HG03064 (cell line): Measurements from ENCODE around the gene ANXA8.
"Not testable (repeated sequence)": the region's sequence is repeated elsewhere in the genome, so short reads cannot be mapped to it uniquely, and the experiment has no call there.

ENCODE experiments used
- ATAC-seq: cut with Tn5 transposase; IDR thresholded peaks from one replicate; pipeline ENCODE4 v1.9.1; 2021; ENCODE audit warnings: low read depth; ENCODE audit not compliant: unreplicated experiment

The ANXA8 gene

GRCh38 chr10:47465216-47465917 lies 18.5 kb downstream of the ANXA8 start:
- ATAC-seq = not testable (repeated sequence)

DNA sequence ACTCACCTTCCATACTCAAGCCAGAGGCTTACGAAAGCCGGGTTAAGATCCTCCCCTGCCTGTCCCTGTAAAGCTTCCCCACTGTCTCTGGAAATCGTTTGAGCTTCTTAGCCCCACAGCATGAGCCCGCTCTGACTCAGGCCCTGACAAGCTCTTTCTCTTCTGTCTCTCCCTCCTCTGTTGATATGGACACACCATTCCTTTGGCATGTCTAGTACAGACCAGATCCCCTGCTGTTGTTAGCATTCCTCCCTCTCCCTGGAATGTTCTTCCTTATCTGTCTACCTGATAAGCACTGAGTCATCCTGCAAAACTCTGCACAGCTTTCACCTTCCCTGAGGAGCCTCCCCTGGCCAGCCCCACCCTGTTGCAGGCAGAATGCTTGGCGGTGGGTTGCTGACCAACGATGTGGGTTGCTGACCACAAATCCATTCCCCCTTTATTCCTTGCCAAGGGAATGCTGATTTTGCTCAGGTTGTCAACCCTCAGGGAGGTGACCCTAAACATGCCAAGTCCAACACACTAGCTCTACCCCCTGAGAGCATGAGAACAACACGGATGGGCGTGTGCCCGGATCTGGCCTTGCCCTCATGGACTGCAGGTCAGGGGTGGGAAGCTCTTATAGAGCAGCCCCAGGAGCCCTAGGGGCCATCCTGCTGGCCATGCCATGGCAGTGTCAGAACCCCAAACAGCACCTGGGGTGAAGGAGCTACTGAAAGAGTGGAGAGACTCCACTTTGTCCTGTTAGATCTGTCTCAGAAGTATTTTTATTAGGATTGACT lies 21.1 kb downstream of the ANXA8 start:
- ATAC-seq = not testable (repeated sequence)

GRCh38 chr10:47461261-47461687 lies 22.6 kb downstream of the ANXA8 start:
- ATAC-seq = not testable (repeated sequence)

GRCh38 chr10:47458466-47459154 lies 25.3 kb downstream of the ANXA8 start:
- ATAC-seq = no peak

DNA sequence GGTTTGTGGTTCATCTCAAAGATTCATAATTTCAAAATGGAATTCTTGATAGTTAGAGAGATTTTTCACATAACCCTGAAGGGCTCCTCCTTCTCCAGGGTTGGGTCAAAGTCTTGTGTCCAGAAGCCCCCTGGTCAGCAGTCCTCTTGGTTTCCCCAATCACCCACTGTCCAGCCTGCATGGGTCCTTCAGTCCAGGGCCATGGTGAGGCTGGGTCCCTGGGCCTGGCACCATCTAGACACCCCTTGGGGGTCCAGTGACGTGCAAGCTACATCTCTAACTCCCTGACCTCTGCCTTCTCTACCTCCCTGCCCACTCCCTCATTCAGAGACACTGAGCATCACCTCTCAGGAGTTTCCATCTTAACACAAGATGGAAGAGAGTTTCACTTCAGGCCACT lies 26.1 kb downstream of the ANXA8 start:
- ATAC-seq = no peak

- no peak for ATAC-seq
Measured at GRCh38 chr10:47457528-47457820, 26.4 kb downstream of the ANXA8 start.

DNA sequence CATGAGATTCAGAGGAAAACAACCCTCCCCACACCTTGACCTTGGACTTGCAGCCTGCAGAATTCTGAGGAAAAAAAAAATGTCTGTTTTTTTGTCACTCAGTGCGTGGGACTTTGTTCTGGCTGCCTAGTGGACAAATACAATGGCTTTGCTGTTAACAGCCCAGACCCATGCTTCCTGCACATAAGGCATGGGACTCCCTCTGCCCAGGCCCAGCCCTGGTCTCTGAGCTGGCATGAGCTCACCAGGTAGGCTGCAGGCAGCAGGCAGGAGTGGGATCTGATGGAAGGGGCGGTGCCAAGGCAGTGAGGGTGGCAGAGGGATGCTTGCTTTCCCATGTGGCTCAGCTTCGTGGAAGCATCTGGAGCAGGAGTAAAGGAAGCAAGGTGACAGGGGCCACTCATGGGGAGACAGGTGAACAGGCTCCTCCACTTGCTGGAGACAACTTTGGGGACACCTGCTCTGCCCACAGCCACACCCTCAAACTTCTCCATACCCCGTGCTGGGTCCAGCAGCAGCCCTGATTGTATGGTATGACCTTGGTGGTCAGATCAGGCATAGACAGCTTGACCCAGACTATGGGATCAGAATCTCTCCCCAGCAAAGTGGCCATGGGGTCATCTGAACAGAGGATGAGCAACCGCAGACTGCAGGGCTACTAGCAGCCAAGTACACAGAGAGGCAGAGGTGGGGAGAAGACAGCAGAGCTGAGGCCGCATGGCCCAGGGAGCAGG lies 27.0 kb downstream of the ANXA8 start:
- no peak for ATAC-seq

- no peak for ATAC-seq
Measured at GRCh38 chr10:47456079-47456785, 27.7 kb downstream of the ANXA8 start.

- ATAC-seq = not testable (repeated sequence)
Measured at GRCh38 chr10:47455350-47456078, 28.4 kb downstream of the ANXA8 start.

DNA sequence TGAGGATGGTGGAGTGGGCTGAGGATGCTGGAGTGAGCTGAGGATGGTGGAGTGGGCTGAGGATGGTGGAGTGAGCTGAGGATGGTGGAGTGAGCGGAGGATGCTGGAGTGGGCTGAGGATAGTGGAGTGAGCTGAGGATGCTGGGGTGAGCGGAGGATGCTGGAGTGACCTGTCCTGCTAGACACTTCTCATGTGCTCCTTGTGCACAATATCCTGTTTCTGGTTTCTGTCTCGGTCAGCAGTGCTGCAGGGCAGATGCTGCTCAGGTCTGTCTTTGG lies 29.2 kb downstream of the ANXA8 start:
- no peak for ATAC-seq

GRCh38 chr10:47454008-47454779 lies 29.7 kb downstream of the ANXA8 start:
- no peak for ATAC-seq

DNA sequence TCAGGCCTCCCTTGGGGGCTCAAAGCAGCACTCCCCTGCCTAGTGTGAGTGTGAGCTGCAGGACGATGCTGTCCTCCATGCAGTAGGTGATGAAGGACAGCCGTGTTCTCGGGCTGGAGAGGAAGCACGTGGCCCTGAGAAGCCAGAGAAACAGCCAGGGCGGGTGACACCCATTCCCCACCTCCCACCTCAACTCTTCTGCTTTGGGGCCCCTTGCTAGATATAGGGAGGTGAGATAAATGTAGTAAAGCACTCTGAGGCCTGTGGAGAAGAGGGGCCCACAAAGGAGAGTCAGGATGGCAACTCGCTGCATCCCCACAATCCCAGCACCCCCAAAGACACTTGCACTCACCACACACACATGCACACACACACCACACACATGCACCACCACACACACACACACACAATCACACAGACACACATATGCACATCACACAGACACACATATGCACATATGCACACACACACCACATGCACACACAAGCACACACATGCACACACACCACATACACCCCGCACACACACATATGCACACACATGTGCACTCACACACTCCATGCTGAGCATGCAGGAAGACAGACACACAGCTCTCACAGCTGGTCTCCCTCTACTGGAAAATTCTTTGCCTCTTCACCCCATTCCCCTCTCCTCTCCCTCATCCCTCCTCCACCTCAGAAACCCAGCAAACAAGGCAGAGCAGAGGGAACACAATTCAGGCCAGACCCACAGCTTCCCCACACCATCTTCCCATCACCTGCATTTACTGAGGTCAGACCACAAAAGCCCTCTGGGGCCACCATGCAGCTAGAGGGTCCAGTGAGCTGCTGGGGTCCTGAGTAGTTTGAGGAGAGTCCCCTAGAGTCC lies 30.5 kb downstream of the ANXA8 start:
- ATAC-seq = no peak

DNA sequence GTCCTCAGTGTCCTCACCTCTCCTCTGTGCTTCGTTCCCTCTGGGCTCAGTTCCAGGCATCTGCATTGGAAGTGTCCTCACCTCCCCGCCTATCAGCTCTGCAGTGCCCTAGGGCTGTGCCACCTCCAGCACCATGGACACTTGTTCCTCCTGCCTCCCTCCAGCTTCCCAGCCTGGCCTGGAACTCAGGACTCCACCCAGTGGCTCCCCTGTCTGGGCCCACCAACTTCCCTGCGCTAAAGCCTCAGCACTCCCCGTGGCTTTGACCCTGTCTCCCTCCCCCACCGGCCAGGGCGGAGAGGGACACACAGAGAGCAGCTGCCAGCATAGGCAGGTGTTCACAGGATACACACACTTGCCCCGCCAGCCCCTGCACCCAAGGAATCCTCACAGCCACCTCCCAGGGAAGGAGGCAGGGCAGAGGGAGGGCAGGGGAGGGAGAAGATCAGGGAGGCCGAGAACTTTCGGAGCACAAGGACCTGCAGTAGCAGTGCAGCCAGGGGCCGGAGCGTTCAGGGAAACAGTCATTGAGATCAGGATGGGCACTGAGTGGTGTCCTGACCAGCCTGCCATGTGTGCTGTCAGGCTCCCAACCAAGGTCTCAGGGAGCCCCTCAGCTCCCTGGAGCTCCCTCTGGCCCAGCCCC lies 31.3 kb downstream of the ANXA8 start:
- no peak for ATAC-seq

DNA sequence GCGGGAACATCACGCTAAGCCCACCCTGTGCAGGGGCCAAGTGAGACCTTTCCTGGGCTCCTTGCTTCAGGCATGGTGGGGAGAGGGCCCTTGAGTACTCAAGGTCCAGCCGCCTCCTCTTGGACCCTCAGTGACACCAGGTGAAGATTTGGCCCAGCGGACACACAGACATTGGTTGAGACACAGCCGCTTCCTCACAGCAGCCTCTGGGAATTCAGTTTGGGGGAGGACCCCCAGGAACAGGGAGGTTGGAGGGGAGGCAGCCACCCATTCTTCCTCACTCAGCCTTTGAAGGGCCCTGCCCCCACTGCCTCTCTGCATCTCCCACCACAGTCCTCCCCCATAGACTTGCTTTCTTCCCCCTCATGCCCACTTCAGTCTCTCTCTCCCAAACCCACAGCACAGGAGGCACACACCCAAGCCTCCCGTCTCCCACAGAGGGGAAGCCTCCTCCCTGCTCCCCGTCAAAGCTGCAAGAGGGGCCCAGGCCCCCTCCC lies 31.9 kb downstream of the ANXA8 start:
- no peak for ATAC-seq

DNA sequence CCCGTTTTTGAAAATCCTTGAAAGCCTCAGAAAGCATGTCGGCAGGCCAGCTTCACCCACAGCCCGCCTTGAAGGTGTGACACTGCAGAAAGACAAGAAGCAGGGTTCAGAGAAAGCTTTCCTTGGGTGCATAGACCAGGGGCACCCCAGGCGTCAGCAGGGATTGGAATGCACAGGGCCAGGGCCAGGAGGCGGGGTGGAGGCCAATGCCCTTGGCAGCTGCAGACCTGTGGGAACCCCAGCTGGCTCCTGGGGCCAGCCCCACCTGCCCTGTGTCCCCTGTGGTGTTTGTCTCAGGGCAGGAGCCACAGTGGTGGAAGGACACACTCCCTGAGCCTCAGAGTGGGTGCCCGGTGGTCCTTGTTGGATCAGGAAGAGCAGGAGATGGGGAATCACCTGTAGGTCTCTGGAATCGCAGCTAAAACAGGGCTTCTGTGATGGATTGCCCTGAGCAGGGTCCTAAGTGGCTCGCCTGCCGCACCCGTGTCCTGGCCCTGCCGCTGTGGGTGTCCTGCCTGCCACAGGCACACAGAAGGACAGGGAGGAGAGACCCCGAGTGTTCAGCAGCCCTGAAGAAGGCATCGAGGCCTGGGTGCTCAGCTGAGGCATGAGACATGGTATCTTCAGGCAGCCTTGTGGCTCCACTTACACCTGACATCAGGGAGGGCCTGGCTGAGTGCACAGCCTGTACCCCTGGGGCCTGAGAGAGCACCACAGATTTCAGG lies 32.5 kb downstream of the ANXA8 start:
- ATAC-seq = no peak

DNA sequence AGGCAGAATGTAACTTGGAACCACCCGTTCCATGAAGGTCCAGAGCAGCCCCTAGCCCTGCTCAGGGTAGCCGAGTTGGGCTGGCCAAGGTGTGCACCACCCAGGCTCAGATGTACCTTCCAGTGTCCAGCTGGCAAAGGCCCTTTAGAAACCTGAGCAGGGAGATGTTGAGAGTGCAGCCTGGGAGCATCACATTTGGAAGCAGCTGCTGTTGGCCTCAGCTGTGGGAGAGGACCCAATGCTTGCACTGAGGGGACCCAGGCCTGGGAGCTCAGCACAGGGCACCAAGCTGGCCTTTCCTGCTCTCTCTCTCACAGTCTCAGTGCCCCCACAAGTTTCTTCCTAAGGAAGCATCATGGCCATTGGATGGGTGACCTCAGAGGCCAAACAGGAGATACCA lies 33.5 kb downstream of the ANXA8 start:
- no peak for ATAC-seq

GRCh38 chr10:47449979-47450378 lies 33.9 kb downstream of the ANXA8 start:
- no peak for ATAC-seq
